ENCODE measurements around the gene FRMD3.
"Not testable (repeated sequence)": the region's sequence is repeated elsewhere in the genome, so short reads cannot be mapped to it uniquely, and the experiment has no call there.

The FRMD3 gene

GRCh38 chr9:83384214-83384613 is 154.0 kb downstream of the FRMD3 start:
- peak; percentile 97 for DNase-seq

- DNase-seq: no peak
Observed at GRCh38 chr9:83383034-83383433, 155.2 kb downstream of the FRMD3 start.

GRCh38 chr9:83382421-83382820 is 155.8 kb downstream of the FRMD3 start:
- DNase-seq: peak; percentile 16

GRCh38 chr9:83379045-83379444 is 159.2 kb downstream of the FRMD3 start:
- DNase-seq: peak; percentile 72

GRCh38 chr9:83372957-83373356 is 165.2 kb downstream of the FRMD3 start:
- no peak for DNase-seq

GRCh38 chr9:83367326-83367725 is 170.9 kb downstream of the FRMD3 start:
- DNase-seq: no peak

GRCh38 chr9:83362341-83362995 is 175.7 kb downstream of the FRMD3 start:
- no peak for DNase-seq

- DNase-seq: no peak
Observed at GRCh38 chr9:83359039-83359438, 179.2 kb downstream of the FRMD3 start.

GRCh38 chr9:83358493-83358892 is 179.7 kb downstream of the FRMD3 start:
- DNase-seq: not testable (repeated sequence)

GRCh38 chr9:83355729-83356151 is 182.5 kb downstream of the FRMD3 start:
- peak; percentile 22 for DNase-seq

- DNase-seq: no peak
Observed at GRCh38 chr9:83355024-83355444, 183.2 kb downstream of the FRMD3 start.

GRCh38 chr9:83349031-83349430 is 189.2 kb downstream of the FRMD3 start:
- DNase-seq: no peak

- no peak for DNase-seq
Observed at GRCh38 chr9:83346655-83347420, 191.4 kb downstream of the FRMD3 start.

GRCh38 chr9:83343366-83343999 is 194.7 kb downstream of the FRMD3 start:
- no peak for DNase-seq

- DNase-seq: no peak
Observed at GRCh38 chr9:83342731-83343130, 195.5 kb downstream of the FRMD3 start.

- peak; percentile 13 for DNase-seq
Observed at GRCh38 chr9:83342006-83342405, 196.2 kb downstream of the FRMD3 start.

GRCh38 chr9:83340451-83340850 is 197.8 kb downstream of the FRMD3 start:
- no peak for DNase-seq

GRCh38 chr9:83339435-83339834 is 198.8 kb downstream of the FRMD3 start:
- no peak for DNase-seq

- no peak for DNase-seq
Observed at GRCh38 chr9:83336706-83337105, 201.5 kb downstream of the FRMD3 start.

- DNase-seq: peak; percentile 85
Observed at GRCh38 chr9:83334320-83334719, 203.9 kb downstream of the FRMD3 start.

- peak; percentile 39 for DNase-seq
Observed at GRCh38 chr9:83330207-83331196, 207.7 kb downstream of the FRMD3 start.

- peak; percentile 39 for DNase-seq
Observed at GRCh38 chr9:83327750-83328622, 210.2 kb downstream of the FRMD3 start.

Measured in NCI-H69 (cell line).